HG03439 (cell line): ENCODE measurements around the gene PTPN4.
A peak's percentile ranks its signal among the peaks of the same experiment; 100 is the strongest.

Experiments used
- ATAC-seq: cut with Tn5 transposase; IDR thresholded peaks from one replicate; pipeline ENCODE4 v1.9.1; 2021; ENCODE audit warnings: mild to moderate bottlenecking, moderate library complexity; ENCODE audit not compliant: unreplicated experiment

PTPN4 gene, protein sequence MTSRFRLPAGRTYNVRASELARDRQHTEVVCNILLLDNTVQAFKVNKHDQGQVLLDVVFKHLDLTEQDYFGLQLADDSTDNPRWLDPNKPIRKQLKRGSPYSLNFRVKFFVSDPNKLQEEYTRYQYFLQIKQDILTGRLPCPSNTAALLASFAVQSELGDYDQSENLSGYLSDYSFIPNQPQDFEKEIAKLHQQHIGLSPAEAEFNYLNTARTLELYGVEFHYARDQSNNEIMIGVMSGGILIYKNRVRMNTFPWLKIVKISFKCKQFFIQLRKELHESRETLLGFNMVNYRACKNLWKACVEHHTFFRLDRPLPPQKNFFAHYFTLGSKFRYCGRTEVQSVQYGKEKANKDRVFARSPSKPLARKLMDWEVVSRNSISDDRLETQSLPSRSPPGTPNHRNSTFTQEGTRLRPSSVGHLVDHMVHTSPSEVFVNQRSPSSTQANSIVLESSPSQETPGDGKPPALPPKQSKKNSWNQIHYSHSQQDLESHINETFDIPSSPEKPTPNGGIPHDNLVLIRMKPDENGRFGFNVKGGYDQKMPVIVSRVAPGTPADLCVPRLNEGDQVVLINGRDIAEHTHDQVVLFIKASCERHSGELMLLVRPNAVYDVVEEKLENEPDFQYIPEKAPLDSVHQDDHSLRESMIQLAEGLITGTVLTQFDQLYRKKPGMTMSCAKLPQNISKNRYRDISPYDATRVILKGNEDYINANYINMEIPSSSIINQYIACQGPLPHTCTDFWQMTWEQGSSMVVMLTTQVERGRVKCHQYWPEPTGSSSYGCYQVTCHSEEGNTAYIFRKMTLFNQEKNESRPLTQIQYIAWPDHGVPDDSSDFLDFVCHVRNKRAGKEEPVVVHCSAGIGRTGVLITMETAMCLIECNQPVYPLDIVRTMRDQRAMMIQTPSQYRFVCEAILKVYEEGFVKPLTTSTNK

DNA sequence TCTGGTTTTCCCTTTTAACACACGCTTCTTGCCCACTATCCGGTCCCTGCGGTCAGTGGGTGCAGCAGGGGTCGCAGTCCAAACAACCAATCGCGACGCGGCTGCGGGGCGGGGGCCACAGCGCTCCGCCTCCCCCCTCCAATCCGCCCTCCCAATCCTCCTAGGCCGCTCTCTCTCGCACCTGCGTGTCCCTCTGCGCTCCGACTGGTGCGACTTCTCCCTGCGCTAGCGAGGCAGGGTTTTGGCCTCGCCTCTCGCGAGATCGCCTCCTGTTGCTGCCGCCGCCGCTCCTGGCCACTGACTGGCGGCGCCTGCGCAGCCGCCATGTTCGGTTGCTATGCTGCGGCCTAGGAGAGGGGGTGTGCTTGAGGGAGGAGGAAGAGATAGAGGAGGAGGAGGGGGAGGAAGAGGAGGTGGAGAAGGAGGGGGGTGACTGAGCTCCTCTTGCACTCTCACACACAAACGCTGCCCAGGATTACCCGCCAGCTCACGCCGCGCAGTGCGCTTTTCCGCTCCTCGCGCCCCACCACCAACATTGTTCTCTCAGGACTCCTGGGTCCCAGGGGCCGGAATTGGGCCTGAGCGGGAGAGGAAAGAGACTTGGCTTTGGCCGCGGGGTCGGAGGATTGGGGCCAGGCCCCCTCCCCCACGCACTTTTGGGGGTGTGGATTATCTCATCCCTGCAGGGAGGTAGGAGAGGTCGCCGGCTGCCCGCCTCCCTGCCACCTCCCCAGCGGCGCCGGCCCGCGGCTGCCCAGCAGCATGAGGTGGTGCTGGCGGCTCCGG is at the start of gene PTPN4:
Gene PTPN4, plus strand, starts transcription at position 472 of the 786 bp plus-strand sequence. CDS start 49,932 bp downstream, outside the sequence.
- peak; percentile 96 for ATAC-seq

DNA sequence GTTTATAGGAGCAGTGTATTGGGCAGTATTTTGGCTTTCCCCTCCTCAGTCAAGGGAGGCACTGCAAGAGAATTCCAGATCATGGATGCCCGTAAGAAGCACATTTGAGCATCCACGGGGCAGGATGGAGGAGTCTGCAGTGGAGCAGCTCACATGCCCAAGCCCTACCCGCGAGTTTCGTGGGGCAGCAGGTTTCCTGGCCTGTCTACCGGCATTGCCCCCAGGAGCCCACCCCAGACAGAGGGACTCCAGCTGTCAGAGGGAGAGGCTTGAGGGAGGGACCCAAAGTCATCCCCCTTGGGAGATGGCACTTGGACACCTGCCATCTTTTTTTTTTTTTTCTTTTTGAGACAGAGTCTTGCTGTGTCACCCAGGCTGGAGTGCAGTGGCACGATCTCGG is 49.4 kb upstream of the PTPN4 start:
- no peak for ATAC-seq

DNA sequence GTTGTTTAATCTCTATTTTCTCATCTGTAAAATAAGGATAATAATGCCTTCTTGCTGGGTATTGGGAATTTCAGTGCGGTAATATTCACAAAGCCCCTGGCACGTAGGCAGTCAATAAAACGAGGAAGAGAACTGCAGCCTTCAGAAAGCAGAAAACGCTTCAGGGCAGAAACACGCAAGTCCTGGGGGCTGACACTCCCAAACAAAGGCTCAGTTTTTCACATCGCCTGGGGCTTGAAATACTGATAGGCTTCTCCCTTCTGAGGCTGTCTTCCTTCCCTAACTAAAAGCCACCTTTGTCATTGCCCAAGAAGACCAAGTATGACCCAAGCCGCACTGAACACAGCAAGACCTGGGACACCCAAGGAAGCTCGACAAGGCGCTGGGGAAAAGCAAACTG is 48.4 kb upstream of the PTPN4 start:
- ATAC-seq = no peak

DNA sequence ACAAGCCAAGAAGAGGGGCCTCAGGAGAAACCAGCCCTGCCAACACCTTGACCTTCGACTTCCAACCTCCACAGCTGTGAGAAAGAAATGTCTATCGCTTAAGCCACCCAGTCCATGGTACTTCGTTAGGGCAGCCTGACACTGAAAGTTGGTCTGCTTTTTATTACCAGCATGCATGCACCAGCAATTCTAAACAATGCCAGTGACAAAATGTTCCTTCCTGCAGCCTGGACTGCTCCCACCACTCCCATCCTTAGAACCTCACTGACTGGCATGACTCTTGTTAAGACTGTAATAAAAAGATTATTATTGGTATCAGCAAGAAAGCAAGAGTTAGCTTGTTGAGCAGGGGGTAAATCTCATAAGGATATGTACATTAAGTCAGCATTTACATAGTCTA is 47.2 kb upstream of the PTPN4 start:
- ATAC-seq = no peak

DNA sequence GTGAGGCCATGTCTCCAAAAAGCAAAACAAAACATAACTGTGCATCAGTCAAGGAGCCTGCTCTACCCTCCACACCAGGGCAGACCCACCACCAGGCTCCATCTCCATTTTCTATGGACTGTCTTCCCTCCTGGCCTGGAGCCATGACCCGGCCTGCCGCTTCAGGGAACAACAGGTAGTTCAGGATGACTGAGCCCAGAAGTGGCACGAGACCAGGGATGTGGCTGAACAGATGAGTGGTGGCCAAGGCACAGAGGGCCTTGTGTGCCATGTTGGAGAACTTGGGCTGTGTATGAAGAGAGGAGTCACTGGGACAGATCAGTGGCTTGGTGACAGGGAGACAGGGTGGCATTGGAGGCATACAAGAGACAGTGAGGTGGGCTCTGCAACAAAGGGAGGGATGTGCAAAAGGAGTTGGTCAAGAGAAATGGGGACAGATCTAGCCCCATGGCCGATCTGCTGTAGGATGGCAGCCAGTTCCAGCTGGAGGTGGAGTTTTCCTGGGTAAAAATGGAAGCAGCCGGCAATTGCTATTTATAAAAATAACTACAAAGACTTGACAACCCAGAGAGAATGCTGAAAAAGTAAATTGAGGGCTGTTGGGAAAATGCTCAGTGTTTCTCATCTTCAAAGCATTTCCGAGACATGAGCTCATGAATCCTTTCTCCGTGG is 45.8 kb upstream of the PTPN4 start:
- ATAC-seq = no peak

DNA sequence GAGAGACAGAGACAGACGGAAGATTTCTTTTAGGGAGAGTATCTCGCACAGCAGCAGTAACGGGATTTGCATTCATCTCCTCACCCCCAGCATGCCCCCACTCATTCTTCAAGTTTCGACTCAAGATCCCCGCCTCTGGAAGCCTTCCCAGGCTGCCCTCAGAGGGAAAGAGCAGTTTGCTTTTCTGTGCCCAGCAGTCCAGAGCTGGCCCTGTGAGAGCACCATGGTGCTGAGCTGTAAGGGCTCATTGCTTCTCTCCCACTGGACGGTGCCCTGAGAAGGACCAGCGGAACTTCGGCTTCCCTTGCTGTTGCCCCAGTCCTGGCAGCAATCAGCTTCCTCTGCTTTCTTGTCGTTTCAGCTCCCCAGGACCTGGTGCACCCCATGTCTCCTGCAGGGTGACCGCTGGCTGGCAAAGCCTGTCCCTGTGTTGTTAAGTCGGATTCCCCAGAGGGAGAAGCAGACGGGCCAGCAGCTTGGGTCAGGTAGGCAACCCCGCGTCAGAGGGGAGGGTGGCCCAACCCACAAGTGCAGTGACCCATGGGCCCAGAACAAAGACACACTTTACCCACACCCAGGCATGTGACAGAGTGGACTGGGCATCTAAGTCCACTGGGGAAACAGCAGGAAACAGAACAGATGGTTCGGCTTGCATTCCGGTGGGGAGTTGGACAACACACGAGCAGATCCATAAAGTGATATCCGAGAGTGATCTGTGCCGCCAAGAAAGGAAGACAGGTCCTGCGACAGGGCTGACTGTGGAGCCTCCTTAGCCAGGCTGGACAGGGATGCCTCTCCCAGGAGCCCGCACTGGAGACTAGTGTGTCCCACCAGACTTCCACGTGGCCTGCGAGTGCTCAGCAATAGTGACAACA is 44.1 kb upstream of the PTPN4 start:
- no peak for ATAC-seq

DNA sequence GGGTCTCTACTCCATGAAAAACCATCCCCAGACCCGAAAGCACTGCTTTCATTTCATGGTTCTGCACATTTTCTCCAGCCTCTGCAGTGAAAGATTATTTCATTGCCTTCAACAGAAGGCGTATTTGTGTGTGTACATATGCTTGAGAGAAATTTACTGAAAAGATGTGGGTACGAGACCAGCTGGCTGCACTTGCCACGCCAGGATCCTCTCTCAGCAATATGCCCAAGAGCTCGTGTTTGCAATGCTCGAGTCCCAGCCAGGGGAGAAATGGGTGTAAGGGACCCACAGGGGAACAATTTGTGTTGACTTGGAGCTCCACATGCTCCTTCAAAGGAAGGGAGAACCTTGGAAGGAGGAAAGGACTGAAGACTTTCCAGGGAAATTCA is 43.4 kb upstream of the PTPN4 start:
- ATAC-seq = no peak

DNA sequence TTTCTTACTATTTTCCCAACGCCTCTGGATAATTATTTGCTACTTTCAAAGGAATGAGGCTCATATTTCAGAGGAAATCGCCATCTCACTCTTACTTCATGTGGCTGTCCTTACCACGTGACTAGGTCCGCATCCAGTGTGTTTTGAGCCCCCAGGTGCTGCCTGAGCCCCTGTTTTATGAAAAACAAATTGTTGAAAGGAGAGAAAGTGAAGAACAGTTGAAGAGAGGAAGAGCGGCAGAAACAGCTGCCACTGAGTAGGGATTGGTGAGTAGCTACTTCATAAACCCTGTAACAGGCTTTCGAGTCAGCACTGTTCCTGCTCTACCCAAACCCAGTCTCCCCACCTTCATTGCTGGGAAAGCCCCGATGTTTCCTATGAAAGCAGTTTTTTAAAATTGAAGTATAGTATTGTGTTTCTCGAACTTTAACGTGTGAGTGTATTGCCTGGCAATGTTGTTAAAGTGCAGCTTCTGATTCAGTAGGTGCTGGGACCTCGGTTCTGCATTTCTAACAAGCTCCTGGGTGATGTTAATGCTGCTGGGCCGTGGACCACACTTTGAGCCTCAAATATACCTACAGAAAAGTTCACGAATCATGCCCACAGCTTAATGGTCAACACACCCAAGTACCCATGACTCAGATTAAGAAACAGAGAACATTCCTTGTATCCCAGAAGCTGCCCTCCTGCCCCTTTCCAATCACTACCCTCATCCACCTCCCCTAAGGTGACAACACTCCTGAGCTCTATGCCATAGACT is 41.0 kb upstream of the PTPN4 start:
- no peak for ATAC-seq

DNA sequence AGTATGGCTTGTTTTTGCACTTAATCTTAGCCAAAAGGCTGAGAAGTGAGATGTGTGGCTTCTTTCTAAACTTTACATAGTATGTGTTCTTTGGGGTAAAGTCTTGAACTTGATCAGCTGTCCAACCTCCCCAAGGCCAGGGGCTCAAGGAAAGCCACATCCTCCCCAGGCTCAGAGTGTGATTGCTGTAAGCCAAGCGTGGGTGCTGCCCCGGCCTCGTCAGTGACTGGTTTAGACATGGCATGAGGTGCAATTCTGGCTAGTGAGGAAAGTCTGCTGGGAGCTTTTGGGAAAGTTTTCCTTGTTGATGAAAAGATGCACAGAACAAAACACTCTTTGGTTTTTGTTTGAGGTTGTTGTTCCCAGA is 40.5 kb upstream of the PTPN4 start:
- no peak for ATAC-seq

DNA sequence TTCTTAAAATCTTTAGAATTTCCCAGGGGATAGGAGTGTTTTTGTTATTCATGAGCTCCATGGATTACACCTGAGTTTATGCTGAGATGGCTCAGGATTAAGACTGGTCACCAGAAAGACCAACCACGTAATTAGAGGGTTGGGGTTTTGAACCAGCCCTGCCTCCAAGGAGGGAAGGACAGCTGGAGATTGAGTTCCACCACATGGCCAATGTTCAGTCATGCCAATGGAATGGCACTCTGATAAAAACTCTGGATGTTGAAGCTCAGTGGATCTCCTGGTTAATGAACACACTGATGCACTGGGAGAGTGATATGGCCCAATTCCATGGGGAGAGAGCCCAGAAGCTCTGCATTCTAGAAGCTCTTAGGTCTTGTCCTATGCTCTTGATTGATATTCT is 38.7 kb upstream of the PTPN4 start:
- ATAC-seq = no peak

DNA sequence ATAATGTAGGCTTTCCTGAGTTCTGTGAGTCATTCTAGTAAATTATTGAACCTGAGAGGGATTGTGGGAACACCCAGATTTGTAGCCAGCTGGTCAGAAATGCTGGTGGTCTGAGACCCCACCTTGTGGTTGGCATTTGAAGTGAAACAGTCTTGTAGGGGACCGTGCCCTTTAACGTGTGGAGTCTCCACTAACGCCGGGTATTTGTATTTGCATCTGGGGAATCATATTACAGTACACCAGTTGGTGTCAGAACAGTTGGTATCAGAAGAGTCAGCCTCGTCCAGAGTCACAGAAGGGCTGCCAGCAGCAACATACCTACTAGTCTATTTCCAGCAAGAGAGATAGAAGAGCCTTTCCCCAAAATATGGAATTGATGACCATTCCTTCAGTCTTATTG is 38.3 kb upstream of the PTPN4 start:
- no peak for ATAC-seq

DNA sequence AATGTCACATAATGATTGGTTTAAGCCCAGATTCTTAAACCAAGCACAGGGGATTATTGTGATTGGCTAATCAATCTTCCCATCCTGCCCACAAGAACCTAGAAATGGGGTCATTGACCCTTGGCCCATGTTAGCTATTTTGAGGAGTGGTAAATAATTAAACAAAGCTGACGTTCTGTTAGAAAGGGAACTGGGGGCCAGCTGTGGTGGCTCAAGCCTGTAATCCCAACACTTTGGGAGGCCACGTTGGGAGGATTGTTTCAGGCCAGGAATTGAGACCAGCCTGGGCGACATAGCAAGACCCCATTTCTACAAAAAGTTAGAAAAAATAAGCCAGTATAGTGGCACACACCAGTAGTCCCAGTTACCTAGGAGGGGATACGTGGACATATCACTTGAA is 37.8 kb upstream of the PTPN4 start:
- ATAC-seq = no peak

DNA sequence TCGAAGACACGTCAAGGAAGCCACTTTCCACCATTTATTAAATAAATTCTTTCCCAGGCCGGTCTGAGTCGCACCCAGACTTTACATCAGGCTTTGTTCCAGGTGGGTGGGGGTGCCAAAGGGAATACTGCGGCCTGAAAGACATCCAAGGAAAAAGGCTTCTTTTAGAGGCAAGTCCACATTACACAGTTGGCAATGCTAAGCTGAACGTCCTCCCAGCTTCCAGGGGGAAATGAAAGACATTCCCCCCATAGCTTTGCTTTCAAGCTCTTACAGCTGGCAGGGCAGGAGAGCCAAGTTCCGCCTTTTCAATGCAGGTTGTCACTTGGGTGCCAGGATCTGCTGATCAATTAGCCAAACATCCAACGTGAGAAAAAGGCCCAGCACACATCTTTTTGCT is 36.5 kb upstream of the PTPN4 start:
- no peak for ATAC-seq

DNA sequence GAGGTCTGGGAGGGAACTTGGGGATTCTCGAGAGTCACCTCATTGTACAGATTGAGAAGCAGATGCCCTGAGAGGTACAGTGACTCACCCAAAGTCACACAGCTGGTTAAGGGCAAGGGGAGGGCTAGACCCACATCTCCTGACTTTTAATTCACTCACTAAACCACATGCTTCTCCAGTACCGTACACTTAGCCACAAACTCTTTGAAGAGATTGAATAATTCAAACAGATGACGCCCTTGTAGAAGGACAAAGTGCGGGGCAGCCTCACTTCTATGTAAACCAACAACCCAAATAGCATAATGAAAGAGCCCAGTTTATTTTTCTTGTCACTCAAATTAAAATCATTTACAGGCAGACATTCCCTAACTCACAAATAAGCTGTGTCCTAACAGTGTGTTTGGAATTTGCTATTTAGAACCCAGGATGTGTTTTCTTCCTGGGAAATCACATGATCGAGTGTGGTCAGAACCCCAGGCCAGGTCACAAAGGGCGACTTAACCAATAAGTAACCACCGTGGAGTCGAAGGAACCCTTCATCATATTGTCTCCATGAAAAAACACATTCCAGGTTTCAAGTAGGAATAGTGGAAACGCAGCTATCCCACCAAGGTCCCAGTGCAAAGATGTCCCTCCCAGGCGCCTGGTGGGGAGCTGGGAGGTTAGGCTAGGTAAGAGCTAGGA is 35.8 kb upstream of the PTPN4 start:
- ATAC-seq = no peak

DNA sequence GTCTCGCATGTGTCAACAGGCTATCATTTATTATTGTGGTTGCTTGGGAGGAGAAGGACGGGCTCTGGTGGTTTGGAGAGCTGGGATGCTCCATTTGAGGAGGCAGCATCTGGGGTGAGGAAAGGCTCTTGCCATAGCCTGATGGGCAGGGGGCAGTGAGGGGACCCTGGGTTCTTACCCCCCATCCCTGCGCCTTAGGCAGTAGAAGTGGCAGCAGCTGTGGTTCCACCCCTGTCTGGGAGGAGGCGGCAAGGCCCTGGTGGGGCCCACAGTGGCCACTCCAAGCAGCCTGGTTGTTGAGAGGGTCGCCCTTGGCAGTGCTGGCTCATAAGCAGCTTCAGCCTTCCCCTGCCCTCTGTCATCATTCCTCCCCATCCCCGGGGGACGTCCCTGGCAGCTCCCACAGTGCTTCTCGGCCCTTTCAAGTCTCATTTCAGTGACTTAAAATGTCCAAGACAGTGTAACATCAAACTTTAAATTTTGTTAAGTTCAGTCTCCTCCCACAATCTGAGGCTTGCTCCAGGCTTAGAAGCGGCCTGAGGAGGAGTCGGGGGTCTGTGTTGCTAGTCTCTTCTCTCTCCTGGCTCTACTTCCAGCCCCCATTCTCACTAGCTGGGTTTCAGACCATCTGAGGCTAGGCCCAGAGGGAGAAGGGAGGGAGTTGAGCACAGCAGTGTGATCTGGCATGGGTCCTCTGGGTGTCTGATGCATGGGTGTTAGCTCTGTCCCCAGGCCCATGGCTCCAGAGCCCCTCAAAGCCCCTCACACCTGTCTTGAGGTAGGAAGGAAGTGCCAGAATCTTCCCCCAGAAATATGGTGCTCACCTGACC is 34.9 kb upstream of the PTPN4 start:
- no peak for ATAC-seq

DNA sequence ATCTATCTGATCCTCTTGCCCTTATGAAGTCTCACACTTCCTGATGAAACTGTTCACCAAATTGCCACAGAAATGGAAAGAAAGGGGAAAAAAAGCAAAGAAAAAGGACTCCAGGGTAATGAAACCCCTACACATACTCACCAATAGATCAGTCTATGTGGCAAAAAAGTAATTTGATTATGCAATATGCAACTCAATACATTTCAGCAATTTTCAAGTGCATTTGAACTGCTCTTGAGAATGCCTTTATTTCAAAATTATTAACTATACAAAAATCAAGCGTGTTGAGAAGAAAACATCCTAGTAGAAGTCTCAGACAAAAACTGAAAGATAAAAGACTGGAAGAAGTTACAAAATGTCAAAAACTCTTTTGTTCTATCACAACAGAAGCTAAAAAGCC is 32.2 kb upstream of the PTPN4 start:
- ATAC-seq = no peak

DNA sequence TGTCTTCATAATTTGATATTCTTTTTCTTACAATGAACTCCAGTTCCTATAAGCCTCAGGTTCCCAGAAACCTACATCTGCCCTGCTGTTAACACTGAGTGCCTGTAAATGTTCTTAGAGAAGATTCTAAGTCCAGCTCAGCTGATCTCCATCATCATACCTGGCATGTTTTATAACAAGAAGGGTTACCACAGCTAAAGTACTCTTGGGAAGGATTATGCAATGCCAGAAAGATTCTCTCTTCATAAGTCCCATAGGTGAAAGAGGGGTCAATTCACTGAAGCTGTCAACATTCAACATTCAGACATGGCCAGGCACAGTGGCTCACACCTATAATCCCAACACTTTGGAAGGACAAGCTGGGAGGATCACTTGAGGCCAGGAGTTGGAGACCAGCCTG is 31.3 kb upstream of the PTPN4 start:
- ATAC-seq = no peak
